ENCODE measurements around the gene CYP4A22. TPM values are rescaled to one million over a fixed set of nuclear protein-coding genes. Genes with fewer than 3 reads are reported as not detected.

The CYP4A22 gene
- total and polyA plus RNA-seq, 9 of the 15 experiments (the other 6 are each of a cell fraction or from before 2014, with no cell fraction given): 0.07 TPM; not detected in 8

- TF ChIP-seq, protein P1, sequence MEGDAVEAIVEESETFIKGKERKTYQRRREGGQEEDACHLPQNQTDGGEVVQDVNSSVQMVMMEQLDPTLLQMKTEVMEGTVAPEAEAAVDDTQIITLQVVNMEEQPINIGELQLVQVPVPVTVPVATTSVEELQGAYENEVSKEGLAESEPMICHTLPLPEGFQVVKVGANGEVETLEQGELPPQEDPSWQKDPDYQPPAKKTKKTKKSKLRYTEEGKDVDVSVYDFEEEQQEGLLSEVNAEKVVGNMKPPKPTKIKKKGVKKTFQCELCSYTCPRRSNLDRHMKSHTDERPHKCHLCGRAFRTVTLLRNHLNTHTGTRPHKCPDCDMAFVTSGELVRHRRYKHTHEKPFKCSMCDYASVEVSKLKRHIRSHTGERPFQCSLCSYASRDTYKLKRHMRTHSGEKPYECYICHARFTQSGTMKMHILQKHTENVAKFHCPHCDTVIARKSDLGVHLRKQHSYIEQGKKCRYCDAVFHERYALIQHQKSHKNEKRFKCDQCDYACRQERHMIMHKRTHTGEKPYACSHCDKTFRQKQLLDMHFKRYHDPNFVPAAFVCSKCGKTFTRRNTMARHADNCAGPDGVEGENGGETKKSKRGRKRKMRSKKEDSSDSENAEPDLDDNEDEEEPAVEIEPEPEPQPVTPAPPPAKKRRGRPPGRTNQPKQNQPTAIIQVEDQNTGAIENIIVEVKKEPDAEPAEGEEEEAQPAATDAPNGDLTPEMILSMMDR (IDR thresholded peaks at IDR 0.05 in 2 of 3, conservative IDR thresholded peaks at IDR 0.05 in 1 of 3; ENCODE audit: insufficient read depth in 2 of 3, low read depth in 1 of 3, low read length in 3 of 3): peak; percentile 96 to 100 (median 98)
- TF ChIP-seq ZNF384 (IDR thresholded peaks at IDR 0.05; ENCODE audit: low read depth, low read length) (0 out of 2 replicates have a peak, but pooled peaks have one; percentile 31), ATF7 (IDR thresholded peaks at IDR 0.05) (peak; percentile 51; the same call in 1 of the 2 replicates), AFF1 (IDR thresholded peaks at IDR 0.05; ENCODE audit: low read depth in 1 of 2, partially characterized antibody in 2 of 2) (peak in 1 of 2 experiments; percentile 58), GATAD2A (IDR thresholded peaks at IDR 0.05) (no peak), ARID4B (CRISPR knock-in tag; IDR thresholded peaks at IDR 0.05) (peak; percentile 53; the same call in 1 of the 2 replicates), ZNF695 (CRISPR knock-in tag; IDR thresholded peaks at IDR 0.05) (no peak), BRD9 (IDR thresholded peaks at IDR 0.05; ENCODE audit: low read depth, partially characterized antibody) (peak; percentile 87), PML (IDR thresholded peaks at IDR 0.05; ENCODE audit: low read length) (no peak)
- TF ChIP-seq, protein P2, sequence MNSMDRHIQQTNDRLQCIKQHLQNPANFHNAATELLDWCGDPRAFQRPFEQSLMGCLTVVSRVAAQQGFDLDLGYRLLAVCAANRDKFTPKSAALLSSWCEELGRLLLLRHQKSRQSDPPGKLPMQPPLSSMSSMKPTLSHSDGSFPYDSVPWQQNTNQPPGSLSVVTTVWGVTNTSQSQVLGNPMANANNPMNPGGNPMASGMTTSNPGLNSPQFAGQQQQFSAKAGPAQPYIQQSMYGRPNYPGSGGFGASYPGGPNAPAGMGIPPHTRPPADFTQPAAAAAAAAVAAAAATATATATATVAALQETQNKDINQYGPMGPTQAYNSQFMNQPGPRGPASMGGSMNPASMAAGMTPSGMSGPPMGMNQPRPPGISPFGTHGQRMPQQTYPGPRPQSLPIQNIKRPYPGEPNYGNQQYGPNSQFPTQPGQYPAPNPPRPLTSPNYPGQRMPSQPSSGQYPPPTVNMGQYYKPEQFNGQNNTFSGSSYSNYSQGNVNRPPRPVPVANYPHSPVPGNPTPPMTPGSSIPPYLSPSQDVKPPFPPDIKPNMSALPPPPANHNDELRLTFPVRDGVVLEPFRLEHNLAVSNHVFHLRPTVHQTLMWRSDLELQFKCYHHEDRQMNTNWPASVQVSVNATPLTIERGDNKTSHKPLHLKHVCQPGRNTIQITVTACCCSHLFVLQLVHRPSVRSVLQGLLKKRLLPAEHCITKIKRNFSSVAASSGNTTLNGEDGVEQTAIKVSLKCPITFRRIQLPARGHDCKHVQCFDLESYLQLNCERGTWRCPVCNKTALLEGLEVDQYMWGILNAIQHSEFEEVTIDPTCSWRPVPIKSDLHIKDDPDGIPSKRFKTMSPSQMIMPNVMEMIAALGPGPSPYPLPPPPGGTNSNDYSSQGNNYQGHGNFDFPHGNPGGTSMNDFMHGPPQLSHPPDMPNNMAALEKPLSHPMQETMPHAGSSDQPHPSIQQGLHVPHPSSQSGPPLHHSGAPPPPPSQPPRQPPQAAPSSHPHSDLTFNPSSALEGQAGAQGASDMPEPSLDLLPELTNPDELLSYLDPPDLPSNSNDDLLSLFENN (IDR thresholded peaks at IDR 0.05; ENCODE audit: low read depth in 2 of 2, low read length in 2 of 2): peak in 1 of 2 experiments; percentile 74; a peak in 1 of 4 replicates
These were observed 55.5 kb downstream of the CYP4A22 start (continued) for GRCh38 chr1:47192458-47193384.

Data from K562 (cell line).